Posterior cingulate gyrus (tissue), 11 donors: ENCODE data around the gene NDUFA11.

Experiments
- DNase-seq, 10 donors: peaks; one replicate each; pipeline versions ENCODE4 v3.0.0 to v3.0.0-alpha.2; 2020 to 2021; ENCODE audit warnings: mixed read lengths in 3 of 10
- intact Hi-C: fragments of 100-400 bp; cut with DNase I; formaldehyde crosslinking; loops from one replicate; pipeline ENCODE4 v1.15.1; 2023

NDUFA11 gene

GRCh38 chr19:5933391-5934068 lies 29.9 kb upstream of the NDUFA11 start:
- DNase-seq = peak in 2 of 10 donors; percentile 49 to 62
- intact Hi-C loops = no loop called here

- intact Hi-C loops = no loop called here
- peak in 6 of 10 donors; percentile 31 to 90 (median 73) for DNase-seq
Measured at GRCh38 chr19:5932609-5933262, 29.1 kb upstream of the NDUFA11 start.

- intact Hi-C loops = no loop called here
Measured at GRCh38 chr19:5932146-5932545, 28.6 kb upstream of the NDUFA11 start.

GRCh38 chr19:5931251-5931650 lies 27.7 kb upstream of the NDUFA11 start:
- intact Hi-C loops = no loop called here
- peak in 2 of 10 donors; percentile 35 to 76 for DNase-seq

More at GRCh38 chr19:5932146-5932545, 28.6 kb upstream of the NDUFA11 start:
- DNase-seq = peak in 7 of 10 donors; percentile 50 to 92 (median 69)

- intact Hi-C loops = no loop called here
- no peak for DNase-seq
Measured at GRCh38 chr19:5929625-5930024, 26.0 kb upstream of the NDUFA11 start.

- no peak for DNase-seq
- intact Hi-C loops = no loop called here
Measured at GRCh38 chr19:5929179-5929578, 25.6 kb upstream of the NDUFA11 start.

GRCh38 chr19:5927441-5927821 lies 23.8 kb upstream of the NDUFA11 start:
- no peak for DNase-seq
- intact Hi-C loops = no loop called here

- intact Hi-C loops = no loop called here
- DNase-seq = peak in 1 of 10 donors; percentile 74
Measured at GRCh38 chr19:5926641-5927440, 23.3 kb upstream of the NDUFA11 start.

- intact Hi-C loops = no loop called here
Measured at GRCh38 chr19:5925830-5926427, 22.3 kb upstream of the NDUFA11 start.

GRCh38 chr19:5923356-5923755 lies 19.8 kb upstream of the NDUFA11 start:
- intact Hi-C loops = no loop called here
- no peak for DNase-seq

More at GRCh38 chr19:5925830-5926427, 22.3 kb upstream of the NDUFA11 start:
- DNase-seq = no peak

GRCh38 chr19:5922161-5922545 lies 18.6 kb upstream of the NDUFA11 start:
- intact Hi-C loops = no loop called here

GRCh38 chr19:5921516-5922160 lies 18.0 kb upstream of the NDUFA11 start:
- intact Hi-C loops = no loop called here
- DNase-seq = no peak

More at GRCh38 chr19:5922161-5922545, 18.6 kb upstream of the NDUFA11 start:
- no peak for DNase-seq

GRCh38 chr19:5918463-5919079 lies 15.0 kb upstream of the NDUFA11 start:
- intact Hi-C loops = no loop called here
- no peak for DNase-seq

GRCh38 chr19:5917431-5918107 lies 14.0 kb upstream of the NDUFA11 start:
- intact Hi-C loops = no loop called here
- DNase-seq = no peak

- intact Hi-C loops = no loop called here
- DNase-seq = no peak
Measured at GRCh38 chr19:5916181-5916708, 12.7 kb upstream of the NDUFA11 start.

- DNase-seq = no peak
- intact Hi-C loops = no loop called here
Measured at GRCh38 chr19:5915782-5916165, 12.2 kb upstream of the NDUFA11 start.

GRCh38 chr19:5914946-5915781 lies 11.6 kb upstream of the NDUFA11 start:
- DNase-seq = no peak
- intact Hi-C loops = no loop called here

- intact Hi-C loops = no loop called here
- DNase-seq = no peak
Measured at GRCh38 chr19:5914358-5914774, 10.8 kb upstream of the NDUFA11 start.
